HCT116 (cell line): Measurements from ENCODE around the gene TCF7L1.

Source experiments
- CEBPB ChIP-seq: IDR thresholded peaks from 2 replicates; pipeline ENCODE4 v1.6.1; 2012; ENCODE audit warnings: low read depth
- CTCF ChIP-seq, 3 experiments: fragments of 200-600 bp in 1 of 3; sonication (generic) in 1 of 3; IDR thresholded peaks in 2 of 3; conservative IDR thresholded peaks in 1 of 3; 2 replicates each; pipeline ENCODE4 v1.5.1; 2012 to 2017; ENCODE audit warnings: low read depth in 2 of 3, low read length in 2 of 3, antibody characterized with exemption in 1 of 3, borderline replicate concordance in 1 of 3, control low read depth in 1 of 3, mild to moderate bottlenecking in 1 of 3, mixed read lengths in 1 of 3, mixed run types in 1 of 3, moderate library complexity in 1 of 3; ENCODE audit not compliant: insufficient read depth in 1 of 3
- EZH2 ChIP-seq: fragments of 200-600 bp; sonication (generic); IDR thresholded peaks from 2 replicates; pipeline ENCODE4 v1.6.1; 2017; ENCODE audit warnings: antibody characterized with exemption, mixed run types
- POLR2AphosphoS5 ChIP-seq: IDR thresholded peaks from 2 replicates; pipeline ENCODE4 v1.6.1; 2011; ENCODE audit warnings: mild to moderate bottlenecking, low read depth, low read length, moderate library complexity
- TCF7L2 ChIP-seq: IDR thresholded peaks from 2 replicates; pipeline ENCODE4 v1.7.0; 2011; ENCODE audit warnings: borderline replicate concordance, inconsistent platforms; ENCODE audit not compliant: insufficient read depth, insufficient read length; ENCODE audit errors: extremely low read depth

DNA sequence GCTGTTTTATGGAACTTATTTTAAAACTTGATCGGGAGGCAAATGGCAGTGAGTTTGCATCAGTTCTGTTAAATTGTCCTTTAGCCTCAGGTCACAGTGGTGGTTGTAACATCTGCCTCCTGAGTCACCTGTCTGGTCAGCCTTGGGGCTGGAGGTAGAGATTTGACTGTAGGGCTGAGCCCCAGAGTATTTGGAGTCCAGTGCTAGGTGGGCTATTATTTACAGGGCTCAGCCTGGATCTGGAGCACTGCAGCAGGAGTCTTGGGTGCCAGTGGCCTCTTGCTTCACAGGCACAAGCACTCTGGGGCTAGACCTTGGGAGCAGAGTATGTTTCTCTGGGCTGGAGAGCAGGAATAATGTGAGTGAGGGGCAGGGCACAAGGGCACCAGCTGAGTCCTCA, 32.8 kb downstream of the TCF7L1 start:
- TF ChIP-seq EZH2: no peak
- no peak for TF ChIP-seq POLR2AphosphoS5
- TF ChIP-seq CTCF (IDR thresholded peaks at IDR 0.05 in 2 of 3, conservative IDR thresholded peaks at IDR 0.05 in 1 of 3; ENCODE audit: borderline replicate concordance in 1 of 3, insufficient read depth in 1 of 3, low read depth in 2 of 3, low read length in 2 of 3): no peak
- no peak for TF ChIP-seq TCF7L2
- TF ChIP-seq CEBPB: no peak
